OCI-LY7 (cell line): ENCODE measurements around the gene AEBP2.

ENCODE experiments used
- CTCF ChIP-seq: fragments of 200-600 bp; sonication (generic); conservative IDR thresholded peaks from 2 replicates; pipeline ENCODE4 v1.5.1; 2014; ENCODE audit warnings: mild to moderate bottlenecking, antibody characterized with exemption, low read length, moderate library complexity, mixed read lengths
- EZH2phosphoT487 ChIP-seq: fragments of 200-600 bp; sonication (generic); IDR thresholded peaks from 2 replicates; pipeline ENCODE4 v1.6.1; 2018; ENCODE audit warnings: low read depth, borderline replicate concordance, mild to moderate bottlenecking, mixed run types, antibody characterized with exemption, low read length, moderate library complexity, mixed read lengths

GRCh38 chr12:19412844-19413243 lies 26.4 kb upstream of the AEBP2 start:
- TF ChIP-seq CTCF (no peak), EZH2phosphoT487 (no peak)
